Measurements from ENCODE around the gene AFF1.

DNA sequence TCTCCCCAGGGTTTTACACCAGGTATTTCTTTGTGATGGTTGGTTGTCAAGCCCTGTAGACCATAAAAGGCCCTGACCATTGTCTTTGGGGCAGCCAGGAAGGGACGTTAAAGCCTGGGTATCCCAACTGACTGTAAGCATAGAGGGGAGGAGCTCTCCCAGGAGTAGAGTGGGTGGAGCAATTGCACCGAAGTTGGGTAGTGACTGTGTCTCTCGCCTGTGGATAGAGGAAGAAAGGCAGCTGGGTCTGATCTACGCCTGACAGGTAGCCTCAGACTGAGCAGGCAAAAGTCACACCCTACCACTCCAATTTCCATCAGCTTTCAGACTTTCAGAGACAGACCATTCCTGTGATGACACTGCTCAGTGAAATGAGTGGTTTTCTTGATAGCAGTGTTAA, 162.3 kb downstream of the AFF1 start:
- TF ChIP-seq, protein P1, sequence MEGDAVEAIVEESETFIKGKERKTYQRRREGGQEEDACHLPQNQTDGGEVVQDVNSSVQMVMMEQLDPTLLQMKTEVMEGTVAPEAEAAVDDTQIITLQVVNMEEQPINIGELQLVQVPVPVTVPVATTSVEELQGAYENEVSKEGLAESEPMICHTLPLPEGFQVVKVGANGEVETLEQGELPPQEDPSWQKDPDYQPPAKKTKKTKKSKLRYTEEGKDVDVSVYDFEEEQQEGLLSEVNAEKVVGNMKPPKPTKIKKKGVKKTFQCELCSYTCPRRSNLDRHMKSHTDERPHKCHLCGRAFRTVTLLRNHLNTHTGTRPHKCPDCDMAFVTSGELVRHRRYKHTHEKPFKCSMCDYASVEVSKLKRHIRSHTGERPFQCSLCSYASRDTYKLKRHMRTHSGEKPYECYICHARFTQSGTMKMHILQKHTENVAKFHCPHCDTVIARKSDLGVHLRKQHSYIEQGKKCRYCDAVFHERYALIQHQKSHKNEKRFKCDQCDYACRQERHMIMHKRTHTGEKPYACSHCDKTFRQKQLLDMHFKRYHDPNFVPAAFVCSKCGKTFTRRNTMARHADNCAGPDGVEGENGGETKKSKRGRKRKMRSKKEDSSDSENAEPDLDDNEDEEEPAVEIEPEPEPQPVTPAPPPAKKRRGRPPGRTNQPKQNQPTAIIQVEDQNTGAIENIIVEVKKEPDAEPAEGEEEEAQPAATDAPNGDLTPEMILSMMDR (IDR thresholded peaks at IDR 0.05) = no peak
- TF ChIP-seq POLR2A (IDR thresholded peaks at IDR 0.05) = no peak

All from esophagus squamous epithelium (tissue), 4 donors.